Cardiac muscle cell (in vitro differentiated cells and primary cell): ENCODE data around the gene PRXL2A. TPM values are rescaled to one million over a fixed set of nuclear protein-coding genes. Genes with fewer than 3 reads are reported as not detected.
"Not testable (repeated sequence)": the region's sequence is repeated elsewhere in the genome, so short reads cannot be mapped to it uniquely, and the experiment has no call there.

ENCODE experiments used
- DNase-seq, 2 donors: peaks; one replicate each; pipeline versions ENCODE4 v3.0.0 to v3.0.0-alpha.2; 2010 to 2017; ENCODE audit warnings: low read depth in 1 of 2, low spot score in 1 of 2
- H3K27ac ChIP-seq: fragments of 200-600 bp; sonication (generic); 2 replicates; pipeline ENCODE4 v1.5.1; 2016
- H3K27me3 ChIP-seq: fragments of 200-600 bp; sonication (generic); 2 replicates; pipeline ENCODE4 v1.6.0; 2016; ENCODE audit warnings: control low read depth
- H3K36me3 ChIP-seq: fragments of 200-600 bp; sonication (generic); 2 replicates; pipeline ENCODE4 v1.5.1; 2016; ENCODE audit warnings: control low read depth
- H3K4me1 ChIP-seq: fragments of 200-600 bp; sonication (generic); 2 replicates; pipeline ENCODE4 v1.8.1; 2017; ENCODE audit warnings: low read depth, mild to moderate bottlenecking, mixed run types
- H3K4me3 ChIP-seq: fragments of 200-600 bp; sonication (generic); 2 replicates; pipeline ENCODE4 v1.5.1; 2016; ENCODE audit warnings: mild to moderate bottlenecking
- H3K9me3 ChIP-seq: fragments of 200-600 bp; sonication (generic); 2 replicates; pipeline ENCODE4 v1.5.1; 2017; ENCODE audit warnings: low read depth, mild to moderate bottlenecking, control low read depth
- CTCF ChIP-seq: IDR thresholded peaks from 2 replicates; pipeline ENCODE4 v1.5.1; 2012; ENCODE audit warnings: low read depth, mild to moderate bottlenecking, low read length
- polyA plus RNA-seq: library from polyadenylated mRNA; unstranded; fragments of >200 nt; fragmentation: Nextera tagmentation; extraction: Ambion mirVana; gene quantifications from 2 replicates; pipeline ENCODE4 v1.2.1, GENCODE V29; 2016
- total RNA-seq: library from RNA; depleted of rRNA; stranded (reverse); fragments of >200 nt; gene quantifications from 2 replicates; pipeline ENCODE4 v1.2.3, GENCODE V29; 2016

Gene PRXL2A
- total and polyA plus RNA-seq, 2 experiments from 2014 or later = 52.0 to 144 TPM

GRCh38 chr10:80472234-80473095 is 64.1 kb downstream of the PRXL2A start:
- peak in 1 of 2 donors; percentile 82 for DNase-seq
- Histone ChIP-seq H3K27me3 (no peaks in the 10 kb centered on the region), H3K4me3 (no peak overlapping the region), H3K9me3 (no peaks in the 10 kb centered on the region), H3K27ac (no peak overlapping the region), H3K4me1 (peaks cover 24% of the 10 kb centered on the region), H3K36me3 (no peaks in the 10 kb centered on the region)
- no peak for TF ChIP-seq CTCF

DNA sequence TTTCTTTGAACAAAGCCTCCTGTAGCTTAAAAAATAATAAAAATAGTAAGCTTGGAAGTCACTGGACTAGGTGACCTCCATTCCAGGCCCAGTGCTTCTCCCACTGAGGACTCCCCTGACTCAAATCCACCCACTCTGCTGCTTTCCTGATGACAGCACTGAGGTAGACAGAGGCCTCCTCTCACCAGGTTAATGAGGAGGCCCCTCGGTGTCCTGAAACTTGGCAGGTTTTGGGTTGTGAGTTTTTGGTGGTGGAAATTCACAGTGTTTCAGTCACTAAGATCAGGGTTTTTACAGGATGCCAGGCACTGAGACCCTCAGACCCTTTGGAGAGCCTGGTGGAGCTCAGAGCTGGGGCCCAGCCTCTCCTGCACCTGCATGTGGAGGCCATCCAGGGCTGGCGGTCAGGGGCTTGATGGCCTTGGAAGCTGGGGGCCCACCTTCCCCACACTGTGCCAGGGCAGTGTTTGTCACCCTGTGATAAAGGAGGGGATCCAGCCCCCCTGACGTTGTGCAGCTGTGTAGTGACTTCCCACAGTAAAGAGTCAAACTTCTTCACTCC is 64.8 kb downstream of the PRXL2A start:
- Histone ChIP-seq H3K9me3 (no peaks in the 10 kb centered on the region), H3K36me3 (no peaks in the 10 kb centered on the region), H3K4me3 (no peak overlapping the region), H3K27me3 (no peaks in the 10 kb centered on the region), H3K27ac (no peak overlapping the region), H3K4me1 (peaks cover 17% of the 10 kb centered on the region)
- TF ChIP-seq CTCF = no peak
- DNase-seq = no peak

GRCh38 chr10:80473692-80474596 is 65.6 kb downstream of the PRXL2A start:
- H3K27ac ChIP-seq = peak overlapping the region; percentile 23
- peaks cover 9% of the 10 kb centered on the region for H3K4me1 ChIP-seq
- H3K36me3 ChIP-seq = no peaks in the 10 kb centered on the region
- no peak for TF ChIP-seq CTCF
- no peak overlapping the region for H3K4me3 ChIP-seq
- no peak for DNase-seq
- H3K9me3 ChIP-seq = no peaks in the 10 kb centered on the region
- no peaks in the 10 kb centered on the region for H3K27me3 ChIP-seq

DNA sequence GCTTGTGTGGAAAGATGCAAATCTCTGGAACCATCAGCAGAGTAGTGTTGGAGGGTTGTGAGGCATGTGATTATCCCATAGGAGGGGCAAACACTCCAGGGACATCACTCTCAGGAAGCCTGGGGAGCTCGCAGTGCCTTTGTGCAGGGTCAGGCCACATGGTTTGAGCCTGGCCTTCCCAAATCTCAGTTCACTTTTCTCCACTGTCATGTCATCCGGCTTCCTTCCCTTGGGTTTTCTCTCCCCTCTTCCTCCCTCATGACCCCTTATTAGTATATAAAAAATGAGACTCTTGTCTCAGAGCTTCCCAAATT is 66.2 kb downstream of the PRXL2A start:
- Histone ChIP-seq H3K36me3 (no peaks in the 10 kb centered on the region), H3K4me3 (no peak overlapping the region), H3K27me3 (no peaks in the 10 kb centered on the region), H3K27ac (peak overlapping the region; percentile 23), H3K4me1 (peaks cover 9% of the 10 kb centered on the region), H3K9me3 (no peaks in the 10 kb centered on the region)
- no peak for DNase-seq
- no peak for TF ChIP-seq CTCF

GRCh38 chr10:80474941-80475340 is 66.6 kb downstream of the PRXL2A start:
- Histone ChIP-seq H3K27ac (peak overlapping the region; percentile 23), H3K36me3 (no peaks in the 10 kb centered on the region), H3K9me3 (no peaks in the 10 kb centered on the region), H3K27me3 (no peaks in the 10 kb centered on the region), H3K4me3 (no peak overlapping the region), H3K4me1 (peaks cover 9% of the 10 kb centered on the region)
- DNase-seq = no peak
- no peak for TF ChIP-seq CTCF

- not testable (repeated sequence) for H3K27me3 ChIP-seq, H3K9me3 ChIP-seq, H3K4me1 ChIP-seq, H3K4me3 ChIP-seq, DNase-seq, H3K36me3 ChIP-seq, H3K27ac ChIP-seq
Measured at GRCh38 chr10:80475641-80476040, 67.3 kb downstream of the PRXL2A start.
